PC-9 (cell line): ENCODE data around the gene TSR3. TPM values are rescaled to one million over a fixed set of nuclear protein-coding genes. Genes with fewer than 3 reads are reported as not detected.

Experiments used
- BruUV-seq: library from RNA; stranded (reverse); fragments of 400-500 nt; replicated peaks from 2 replicates; lab custom pipeline; 2021; lab: Mats Ljungman, UMichigan
- CTCF ChIA-PET: fragments of 300-600 bp; sonication (Branson Sonifier 250); formaldehyde crosslinking; loops from one replicate; lab custom pipeline; 2022; ENCODE audit warnings: antibody characterized with exemption; lab: Charles Lee
- POLR2A ChIA-PET: fragments of 300-600 bp; sonication (Branson Sonifier 250); formaldehyde crosslinking; loops from one replicate; lab custom pipeline; 2022; ENCODE audit warnings: antibody characterized with exemption; ENCODE audit not compliant: unreplicated experiment; lab: Charles Lee
- DNase-seq, 2 experiments: peaks; one replicate each; pipeline versions ENCODE4 v3.0.0 to v3.0.0-alpha.2; 2015 to 2022; ENCODE audit warnings: mixed read lengths in 1 of 2
- H2AFZ ChIP-seq: fragments of 200-600 bp; sonication (generic); 2 replicates; pipeline ENCODE4 v1.8.1; 2017; ENCODE audit warnings: antibody characterized with exemption
- H3F3A ChIP-seq: fragments of 200-600 bp; sonication (generic); 2 replicates; pipeline ENCODE4 v1.8.1; 2017; ENCODE audit warnings: antibody characterized with exemption, mild to moderate bottlenecking, low read depth; ENCODE audit not compliant: insufficient read depth
- H3K27ac ChIP-seq: fragments of 200-600 bp; sonication (generic); 2 replicates; pipeline ENCODE4 v1.6.1; 2016; ENCODE audit warnings: mixed run types
- H3K27me3 ChIP-seq: fragments of 200-600 bp; sonication (generic); 2 replicates; pipeline ENCODE4 v1.6.1; 2016; ENCODE audit warnings: low read depth, mixed run types; ENCODE audit not compliant: insufficient read depth
- H3K36me3 ChIP-seq: fragments of 200-600 bp; sonication (generic); 2 replicates; pipeline ENCODE4 v1.6.1; 2016; ENCODE audit warnings: low read depth, mixed run types
- H3K4me1 ChIP-seq: fragments of 200-600 bp; sonication (generic); replicated peaks from 2 replicates; pipeline ENCODE4 v1.6.1; 2016; ENCODE audit warnings: mixed run types; ENCODE audit not compliant: insufficient read depth
- H3K4me2 ChIP-seq: fragments of 200-600 bp; sonication (generic); 2 replicates; pipeline ENCODE4 v1.6.1; 2017; ENCODE audit warnings: mixed run types
- H3K4me3 ChIP-seq: fragments of 200-600 bp; sonication (generic); 2 replicates; pipeline ENCODE4 v1.6.1; 2016; ENCODE audit warnings: mixed run types
- H3K79me2 ChIP-seq: fragments of 200-600 bp; sonication (generic); 2 replicates; pipeline ENCODE4 v1.6.1; 2017; ENCODE audit warnings: low read depth, mixed run types
- H3K9me2 ChIP-seq: fragments of 200-600 bp; sonication (generic); 2 replicates; pipeline ENCODE4 v1.8.1; 2017; ENCODE audit warnings: mild to moderate bottlenecking; ENCODE audit not compliant: insufficient read depth
- H3K9me3 ChIP-seq: fragments of 200-600 bp; sonication (generic); 2 replicates; pipeline ENCODE4 v1.8.1; 2016; ENCODE audit warnings: low read depth; ENCODE audit not compliant: insufficient read depth
- H4K20me1 ChIP-seq: fragments of 200-600 bp; sonication (generic); 2 replicates; pipeline ENCODE4 v1.8.1; 2017; ENCODE audit not compliant: insufficient read depth
- CTCF ChIP-seq: fragments of 200-600 bp; sonication (generic); conservative IDR thresholded peaks from 2 replicates; pipeline ENCODE4 v1.6.1; 2017; ENCODE audit warnings: mixed run types, antibody characterized with exemption, mild to moderate bottlenecking, moderate library complexity
- EZH2 ChIP-seq: fragments of 200-600 bp; sonication (generic); IDR thresholded peaks from 2 replicates; pipeline ENCODE4 v1.8.0; 2017; ENCODE audit warnings: antibody characterized with exemption, low read depth
- intact Hi-C: fragments of 100-400 bp; cut with micrococcal nuclease; formaldehyde crosslinking; loops from one replicate; pipeline ENCODE4 v1.10.0; 2022; ENCODE audit not compliant: unreplicated experiment
- total RNA-seq: library from RNA; stranded (reverse); gene quantifications from 2 replicates; pipeline ENCODE4 v1.2.3, GENCODE V29; 2021

The TSR3 gene
- total RNA-seq, 1 experiment from 2014 or later = 69.5 TPM

- no peak for DNase-seq
- intact Hi-C loops = no loop called here
- H3K79me2 ChIP-seq = peaks cover 44% of the 10 kb centered on the region
- H4K20me1 ChIP-seq = peaks cover 60% of the 10 kb centered on the region
- H3K4me1 ChIP-seq = no peaks in the 10 kb centered on the region
- no peak overlapping the region for H3K4me2 ChIP-seq
- no peak overlapping the region for H3K4me3 ChIP-seq
- TF ChIP-seq CTCF = no peak
- no peak for TF ChIP-seq EZH2
- H3F3A ChIP-seq = no peaks in the 10 kb centered on the region
- H3K27ac ChIP-seq = no peak overlapping the region
- no peaks in the 10 kb centered on the region for H3K9me2 ChIP-seq
- no peak overlapping the region for H2AFZ ChIP-seq
- no peaks in the 10 kb centered on the region for H3K9me3 ChIP-seq
- H3K27me3 ChIP-seq = no peaks in the 10 kb centered on the region
- POLR2A ChIA-PET = no interaction called here
- BruUV-seq = no TSS peak
- CTCF ChIA-PET = no interaction called here
- peaks cover 33% of the 10 kb centered on the region for H3K36me3 ChIP-seq
Observed at GRCh38 chr16:1317479-1318267, 34.0 kb downstream of the TSR3 start.

- H3K27ac ChIP-seq = no peak overlapping the region
- intact Hi-C loops = no loop called here
- H3F3A ChIP-seq = no peaks in the 10 kb centered on the region
- no peak for TF ChIP-seq EZH2
- no peak for TF ChIP-seq CTCF
- H3K4me3 ChIP-seq = no peak overlapping the region
- no peak for DNase-seq
- no peaks in the 10 kb centered on the region for H3K9me3 ChIP-seq
- no peak overlapping the region for H2AFZ ChIP-seq
- H4K20me1 ChIP-seq = peaks cover 77% of the 10 kb centered on the region
- peaks cover 61% of the 10 kb centered on the region for H3K79me2 ChIP-seq
- H3K9me2 ChIP-seq = no peaks in the 10 kb centered on the region
- no TSS peak for BruUV-seq
- peaks cover 12% of the 10 kb centered on the region for H3K4me1 ChIP-seq
- CTCF ChIA-PET = no interaction called here
- POLR2A ChIA-PET = no interaction called here
- H3K27me3 ChIP-seq = no peaks in the 10 kb centered on the region
- no peak overlapping the region for H3K4me2 ChIP-seq
- H3K36me3 ChIP-seq = peaks cover 33% of the 10 kb centered on the region
Observed at GRCh38 chr16:1316033-1316405, 35.7 kb downstream of the TSR3 start.

GRCh38 chr16:1315081-1316032 lies 36.3 kb downstream of the TSR3 start:
- Histone ChIP-seq H3K27ac (no peak overlapping the region), H3K9me3 (no peaks in the 10 kb centered on the region), H4K20me1 (peaks cover 84% of the 10 kb centered on the region), H3K9me2 (no peaks in the 10 kb centered on the region), H3K4me1 (peaks cover 14% of the 10 kb centered on the region), H3F3A (no peaks in the 10 kb centered on the region), H3K79me2 (peaks cover 67% of the 10 kb centered on the region), H3K27me3 (no peaks in the 10 kb centered on the region), H3K4me2 (no peak overlapping the region), H3K4me3 (no peak overlapping the region), H2AFZ (no peak overlapping the region), H3K36me3 (peaks cover 33% of the 10 kb centered on the region)
- TF ChIP-seq CTCF (no peak), EZH2 (no peak)
- no peak for DNase-seq
- POLR2A ChIA-PET = no interaction called here
- intact Hi-C loops = no loop called here
- BruUV-seq = no TSS peak
- CTCF ChIA-PET = no interaction called here
